Measurements from ENCODE around the gene CCNI.
"Not testable (repeated sequence)": the region's sequence is repeated elsewhere in the genome, so short reads cannot be mapped to it uniquely, and the experiment has no call there.

CCNI gene

DNA sequence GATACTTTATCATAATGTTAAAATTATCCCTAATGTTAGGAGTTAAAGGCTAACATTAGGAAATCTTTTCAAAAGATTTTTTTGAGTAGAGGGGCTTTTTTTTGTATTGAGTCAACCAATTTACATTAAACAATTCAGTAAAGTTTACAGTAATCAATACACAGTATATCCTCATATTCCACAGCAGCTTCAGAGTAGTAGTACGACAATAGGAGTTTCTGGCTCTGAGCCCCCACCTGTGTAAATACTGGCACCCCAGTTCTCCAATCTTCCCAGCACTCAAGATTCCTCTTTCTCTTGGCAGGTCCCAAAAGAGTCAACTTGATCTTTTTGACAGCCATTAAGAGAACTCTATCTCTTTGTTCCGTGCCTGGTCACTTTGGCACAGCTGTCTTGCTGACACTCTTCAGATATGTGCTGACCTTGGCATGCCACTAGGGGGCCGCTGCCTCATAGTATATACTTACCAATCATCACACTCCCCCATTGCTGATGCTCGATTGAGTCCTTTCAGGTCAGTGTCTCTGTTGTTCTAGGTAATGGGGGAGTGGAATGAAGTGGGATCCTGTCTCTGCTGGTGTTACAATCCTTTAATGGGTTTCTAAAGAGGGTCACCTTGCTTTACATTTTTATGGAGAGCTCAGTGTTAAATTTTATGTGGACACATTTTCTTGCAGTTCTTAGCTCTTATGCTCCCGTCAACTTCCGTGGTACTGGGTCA is 19.5 kb upstream of the CCNI start:
- no peak overlapping the region for H3K4me3 ChIP-seq (ENCODE audit: low read depth, low read length)
- peak; percentile 77 for DNase-seq (ENCODE audit: low read depth)
- TF ChIP-seq, protein P1, sequence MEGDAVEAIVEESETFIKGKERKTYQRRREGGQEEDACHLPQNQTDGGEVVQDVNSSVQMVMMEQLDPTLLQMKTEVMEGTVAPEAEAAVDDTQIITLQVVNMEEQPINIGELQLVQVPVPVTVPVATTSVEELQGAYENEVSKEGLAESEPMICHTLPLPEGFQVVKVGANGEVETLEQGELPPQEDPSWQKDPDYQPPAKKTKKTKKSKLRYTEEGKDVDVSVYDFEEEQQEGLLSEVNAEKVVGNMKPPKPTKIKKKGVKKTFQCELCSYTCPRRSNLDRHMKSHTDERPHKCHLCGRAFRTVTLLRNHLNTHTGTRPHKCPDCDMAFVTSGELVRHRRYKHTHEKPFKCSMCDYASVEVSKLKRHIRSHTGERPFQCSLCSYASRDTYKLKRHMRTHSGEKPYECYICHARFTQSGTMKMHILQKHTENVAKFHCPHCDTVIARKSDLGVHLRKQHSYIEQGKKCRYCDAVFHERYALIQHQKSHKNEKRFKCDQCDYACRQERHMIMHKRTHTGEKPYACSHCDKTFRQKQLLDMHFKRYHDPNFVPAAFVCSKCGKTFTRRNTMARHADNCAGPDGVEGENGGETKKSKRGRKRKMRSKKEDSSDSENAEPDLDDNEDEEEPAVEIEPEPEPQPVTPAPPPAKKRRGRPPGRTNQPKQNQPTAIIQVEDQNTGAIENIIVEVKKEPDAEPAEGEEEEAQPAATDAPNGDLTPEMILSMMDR (conservative IDR thresholded peaks at IDR 0.05; ENCODE audit: low read depth, low read length), result peak; percentile 96

DNA sequence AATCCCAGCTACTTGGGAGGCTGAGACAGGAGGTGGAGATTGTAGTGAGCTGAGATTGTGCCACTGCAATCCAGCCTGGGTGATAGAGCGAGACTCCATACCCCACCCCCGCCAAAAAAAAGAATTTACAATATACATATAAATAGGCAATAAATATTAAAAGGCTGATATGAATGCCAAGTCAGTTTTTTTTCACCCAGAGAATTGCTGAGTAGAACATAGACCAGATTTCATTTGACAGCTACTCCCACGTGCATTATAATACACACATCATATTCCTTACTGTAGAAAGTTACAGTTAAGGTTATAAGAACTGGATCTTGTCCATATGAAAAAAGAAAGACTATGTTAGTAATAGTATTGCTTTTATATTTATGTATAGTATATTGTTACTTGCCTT is 18.7 kb upstream of the CCNI start:
- TF ChIP-seq, protein P1 (conservative IDR thresholded peaks at IDR 0.05; ENCODE audit: low read depth, low read length), result no peak
- no peak for DNase-seq (ENCODE audit: low read depth)
- H3K4me3 ChIP-seq (ENCODE audit: low read depth, low read length), result no peak overlapping the region

DNA sequence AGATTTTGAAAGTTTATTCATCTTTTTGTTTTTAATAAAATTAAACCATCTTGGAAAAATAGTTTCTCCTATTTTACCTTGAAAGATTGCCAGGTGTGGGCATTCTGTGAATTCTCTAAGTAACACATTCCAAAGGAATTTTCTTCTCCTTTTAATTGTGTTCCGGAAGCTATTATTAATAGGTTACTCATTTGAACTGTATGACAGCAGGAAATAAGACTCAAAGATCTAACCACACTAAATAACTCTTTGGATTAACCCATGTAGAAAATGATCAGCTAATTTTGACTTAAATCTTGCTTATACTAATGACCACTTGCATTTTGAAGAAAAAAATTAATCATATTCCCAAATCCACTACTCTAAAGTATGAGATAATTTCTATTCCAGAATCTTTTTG is 17.6 kb upstream of the CCNI start:
- H3K4me3 ChIP-seq (ENCODE audit: low read depth, low read length), result no peak overlapping the region
- DNase-seq (ENCODE audit: low read depth), result no peak
- TF ChIP-seq, protein P1 (conservative IDR thresholded peaks at IDR 0.05; ENCODE audit: low read depth, low read length), result no peak

DNA sequence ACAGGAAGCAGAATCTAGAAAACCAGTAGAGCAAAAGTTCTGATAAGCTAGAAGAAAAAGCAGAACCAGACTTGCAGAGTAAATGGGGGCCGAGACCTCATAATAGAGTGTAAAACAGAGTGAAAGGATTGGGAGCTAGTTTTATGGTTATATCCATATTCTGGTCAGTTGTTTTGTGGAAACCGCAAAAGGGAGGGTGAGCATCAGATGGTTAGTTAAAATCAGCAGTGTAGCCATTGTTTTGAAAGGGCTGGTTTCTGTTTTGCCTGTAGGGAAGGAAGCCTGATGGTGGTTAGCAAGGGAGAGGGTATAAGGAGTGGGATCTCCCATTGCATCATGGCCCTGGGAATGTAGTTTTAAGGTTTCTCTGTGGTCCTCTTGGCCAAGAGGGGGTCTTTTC is 17.2 kb upstream of the CCNI start:
- TF ChIP-seq, protein P1 (conservative IDR thresholded peaks at IDR 0.05; ENCODE audit: low read depth, low read length), result no peak
- no peak overlapping the region for H3K4me3 ChIP-seq (ENCODE audit: low read depth, low read length)
- no peak for DNase-seq (ENCODE audit: low read depth)

DNA sequence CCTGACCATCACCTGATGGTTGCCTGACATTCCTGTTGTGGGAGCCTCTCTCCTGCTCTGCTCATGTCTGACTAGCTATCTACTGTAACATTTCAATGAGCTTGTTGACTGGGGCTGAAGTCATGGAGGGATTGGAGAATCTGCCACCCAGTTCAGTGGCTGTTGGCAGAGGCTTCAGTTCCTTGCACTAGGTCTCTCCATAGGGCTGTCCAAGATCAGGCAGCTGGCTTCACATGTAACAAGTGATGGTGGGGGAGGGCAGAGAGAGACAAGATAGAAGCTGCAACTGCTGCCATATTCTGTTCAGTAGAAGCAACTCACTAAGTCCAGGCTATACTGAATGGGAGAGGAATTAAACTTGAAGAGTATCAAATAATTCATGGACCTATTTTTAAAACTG is 14.1 kb upstream of the CCNI start:
- no peak overlapping the region for H3K4me3 ChIP-seq (ENCODE audit: low read depth, low read length)
- TF ChIP-seq, protein P1 (conservative IDR thresholded peaks at IDR 0.05; ENCODE audit: low read depth, low read length), result no peak
- no peak for DNase-seq (ENCODE audit: low read depth)

DNA sequence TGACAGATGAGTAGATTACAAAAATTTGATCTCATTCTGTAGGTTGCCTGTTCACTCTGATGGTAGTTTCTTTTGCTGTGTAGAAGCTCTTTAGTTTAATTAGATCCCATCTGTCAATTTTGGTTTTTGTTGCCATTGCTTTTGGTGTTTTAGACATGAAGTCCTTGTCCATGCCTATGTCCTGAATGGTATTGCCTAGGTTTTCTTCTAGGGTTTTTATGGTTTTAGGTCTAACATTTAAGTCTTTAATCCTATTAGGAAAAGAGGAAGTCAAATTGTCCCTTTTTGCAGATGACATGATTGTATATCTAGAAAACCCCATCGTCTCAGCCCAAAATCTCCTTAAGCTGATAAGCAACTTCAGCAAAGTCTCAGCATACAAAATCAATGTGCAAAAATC is 11.2 kb upstream of the CCNI start:
- not testable (repeated sequence) for H3K4me3 ChIP-seq (ENCODE audit: low read depth, low read length); DNase-seq (ENCODE audit: low read depth)

DNA sequence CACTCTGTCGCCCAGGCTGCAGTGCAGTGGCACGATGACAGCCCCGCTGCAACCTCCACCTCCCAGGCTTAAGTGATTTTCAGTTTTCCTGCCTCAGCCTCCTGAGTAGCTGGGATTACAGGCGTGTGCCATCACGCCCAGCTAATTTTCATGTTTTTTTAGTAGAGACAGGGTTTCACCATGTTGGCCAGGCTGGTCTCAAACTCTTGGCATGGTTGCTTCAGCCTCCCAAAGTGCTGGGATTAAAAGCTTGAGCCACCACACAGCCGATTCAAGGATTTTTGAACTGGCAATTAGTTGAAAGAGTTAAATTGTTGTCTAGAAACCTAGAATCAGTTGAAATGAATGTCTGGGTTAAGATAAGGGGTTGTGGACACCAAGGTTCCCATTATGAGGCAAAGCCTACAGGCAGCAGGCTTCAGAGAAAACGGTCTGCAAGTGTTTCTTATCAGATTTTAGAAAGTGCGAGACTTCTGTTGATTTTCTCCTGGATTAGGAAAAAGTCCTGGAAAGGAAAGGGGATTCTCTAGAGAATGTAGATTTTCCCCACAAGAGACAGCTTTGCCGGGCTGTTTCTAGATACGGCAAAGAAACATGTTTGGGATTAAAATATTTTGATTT is 8.3 kb upstream of the CCNI start:
- TF ChIP-seq, protein P1 (conservative IDR thresholded peaks at IDR 0.05; ENCODE audit: low read depth, low read length), result no peak
- DNase-seq (ENCODE audit: low read depth), result no peak
- no peak overlapping the region for H3K4me3 ChIP-seq (ENCODE audit: low read depth, low read length)

All from choroid plexus epithelial cell (primary cell).